ENCODE results near the gene TRIM14. TPM values are rescaled to one million over a fixed set of nuclear protein-coding genes. Genes with fewer than 3 reads are reported as not detected.

Gene TRIM14
- total and polyA plus RNA-seq, 2 donors (not counting 1 experiment from before 2014, with no cell fraction given): 22.5 to 23.9 TPM

DNA sequence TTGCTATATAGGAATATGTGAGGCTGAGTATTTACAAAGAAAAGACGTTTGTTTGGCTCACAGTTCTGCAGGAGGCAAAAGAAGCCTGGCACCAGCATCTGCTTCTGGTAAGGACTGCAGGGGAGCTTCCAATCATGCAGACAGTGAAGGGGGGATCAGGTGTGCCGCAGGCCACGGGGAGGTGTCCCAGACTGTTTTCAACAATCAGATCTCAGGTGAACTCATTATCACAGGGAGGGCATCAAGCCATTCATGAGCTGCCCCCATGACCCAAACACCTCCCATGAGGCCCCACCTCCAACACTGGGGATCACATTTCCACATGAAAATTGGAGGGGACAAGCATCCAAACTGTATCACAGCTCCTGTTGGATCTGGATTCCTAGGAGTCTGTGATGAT lies 30.4 kb upstream of the TRIM14 start:
- no peak for ATAC-seq (ENCODE audit: low read depth)
- Histone ChIP-seq H4K20me1 (ENCODE audit: control insufficient read depth, insufficient read depth, low read length, poor library complexity, severe bottlenecking) (no peaks in the 10 kb centered on the region), H3K4me2 (replicated peaks; ENCODE audit: low read depth, low read length, poor library complexity, severe bottlenecking) (no peak overlapping the region), H3K27ac (ENCODE audit: low read length in 2 of 2) (no peak overlapping the region), H3K9me3 (ENCODE audit: control extremely low read depth in 1 of 3, control insufficient read depth in 2 of 3, insufficient read depth in 1 of 3, low read length in 2 of 3) (no peaks in the 10 kb centered on the region), H3K79me2 (ENCODE audit: control insufficient read depth, insufficient read depth, low read length) (no peaks in the 10 kb centered on the region), H3K4me3 (ENCODE audit: control extremely low read depth in 1 of 5, extremely low read depth in 1 of 5, insufficient read depth in 1 of 5, low read depth in 2 of 5, low read length in 4 of 5) (no peak overlapping the region), H3K4me1 (ENCODE audit: control insufficient read depth in 2 of 2, insufficient read depth in 2 of 2, low read length in 2 of 2) (peaks cover 9 to 11% of the 10 kb centered on the region in 2 donors), H3K27me3 (replicated peaks in 1 of 4; ENCODE audit: control extremely low read depth in 1 of 4, control insufficient read depth in 3 of 4, insufficient read depth in 4 of 4, low read length in 3 of 4) (no peaks in the 10 kb centered on the region), H3K9ac (ENCODE audit: low read length) (no peak overlapping the region), H2AFZ (ENCODE audit: insufficient read depth, low read depth, low read length, poor library complexity, severe bottlenecking) (no peak overlapping the region), H3K36me3 (replicated peaks in 1 of 2; ENCODE audit: control extremely low read depth in 1 of 2, control insufficient read depth in 1 of 2, extremely low read depth in 1 of 2, insufficient read depth in 2 of 2, low read length in 1 of 2) (no peaks in the 10 kb centered on the region)
- Mint-ChIP-seq H3K4me3 (no peak overlapping the region), H3K27ac (no peak overlapping the region), H3K9me3 (ENCODE audit: insufficient read depth) (no peaks in the 10 kb centered on the region), H3K4me1 (peaks cover 8% of the 10 kb centered on the region), H3K27me3 (no peaks in the 10 kb centered on the region)
- ChIA-PET CTCF (no interaction called here), POLR2A (no interaction called here)
- TF ChIP-seq, protein P1, sequence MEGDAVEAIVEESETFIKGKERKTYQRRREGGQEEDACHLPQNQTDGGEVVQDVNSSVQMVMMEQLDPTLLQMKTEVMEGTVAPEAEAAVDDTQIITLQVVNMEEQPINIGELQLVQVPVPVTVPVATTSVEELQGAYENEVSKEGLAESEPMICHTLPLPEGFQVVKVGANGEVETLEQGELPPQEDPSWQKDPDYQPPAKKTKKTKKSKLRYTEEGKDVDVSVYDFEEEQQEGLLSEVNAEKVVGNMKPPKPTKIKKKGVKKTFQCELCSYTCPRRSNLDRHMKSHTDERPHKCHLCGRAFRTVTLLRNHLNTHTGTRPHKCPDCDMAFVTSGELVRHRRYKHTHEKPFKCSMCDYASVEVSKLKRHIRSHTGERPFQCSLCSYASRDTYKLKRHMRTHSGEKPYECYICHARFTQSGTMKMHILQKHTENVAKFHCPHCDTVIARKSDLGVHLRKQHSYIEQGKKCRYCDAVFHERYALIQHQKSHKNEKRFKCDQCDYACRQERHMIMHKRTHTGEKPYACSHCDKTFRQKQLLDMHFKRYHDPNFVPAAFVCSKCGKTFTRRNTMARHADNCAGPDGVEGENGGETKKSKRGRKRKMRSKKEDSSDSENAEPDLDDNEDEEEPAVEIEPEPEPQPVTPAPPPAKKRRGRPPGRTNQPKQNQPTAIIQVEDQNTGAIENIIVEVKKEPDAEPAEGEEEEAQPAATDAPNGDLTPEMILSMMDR (IDR thresholded peaks at IDR 0.05): no peak
- TF ChIP-seq EZH2 (IDR thresholded peaks at IDR 0.05; ENCODE audit: borderline replicate concordance, insufficient read depth, low read depth, low read length, poor library complexity, severe bottlenecking): no peak
- intact Hi-C loops (cut with micrococcal nuclease): no loop called here
- no peak for DNase-seq
- 84% methylated on average over 2 of the region's 3 CpGs for WGBS (ENCODE audit: insufficient coverage)

DNA sequence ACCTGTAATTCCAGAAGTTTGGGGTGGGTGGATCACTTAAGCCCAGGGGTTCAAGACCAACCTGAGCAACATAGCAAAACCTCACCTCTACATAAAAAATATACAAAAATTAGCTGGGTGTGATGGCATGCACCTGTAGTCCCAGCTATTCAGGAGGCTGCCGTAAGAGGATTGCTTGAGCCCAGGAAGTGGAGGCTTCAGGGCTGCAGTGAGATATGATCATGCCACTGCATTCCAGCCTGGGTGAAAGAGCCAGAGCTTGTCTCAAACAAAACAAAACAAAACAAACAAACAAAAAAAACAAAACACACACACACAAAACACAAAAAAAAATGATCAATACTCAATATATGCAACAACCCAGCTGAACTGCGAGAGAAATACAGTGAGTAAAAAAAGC lies 29.5 kb upstream of the TRIM14 start:
- Mint-ChIP-seq H3K4me3 (no peak overlapping the region), H3K27ac (no peak overlapping the region), H3K4me1 (peaks cover 8% of the 10 kb centered on the region), H3K27me3 (no peaks in the 10 kb centered on the region), H3K9me3 (ENCODE audit: insufficient read depth) (no peaks in the 10 kb centered on the region)
- TF ChIP-seq EZH2 (IDR thresholded peaks at IDR 0.05; ENCODE audit: borderline replicate concordance, insufficient read depth, low read depth, low read length, poor library complexity, severe bottlenecking): no peak
- TF ChIP-seq, protein P1 (IDR thresholded peaks at IDR 0.05): no peak
- Histone ChIP-seq H3K9ac (ENCODE audit: low read length) (no peak overlapping the region), H4K20me1 (ENCODE audit: control insufficient read depth, insufficient read depth, low read length, poor library complexity, severe bottlenecking) (no peaks in the 10 kb centered on the region), H3K36me3 (replicated peaks in 1 of 2; ENCODE audit: control extremely low read depth in 1 of 2, control insufficient read depth in 1 of 2, extremely low read depth in 1 of 2, insufficient read depth in 2 of 2, low read length in 1 of 2) (no peaks in the 10 kb centered on the region), H3K4me1 (ENCODE audit: control insufficient read depth in 2 of 2, insufficient read depth in 2 of 2, low read length in 2 of 2) (peaks cover 9 to 11% of the 10 kb centered on the region in 2 donors), H3K4me3 (ENCODE audit: control extremely low read depth in 1 of 5, extremely low read depth in 1 of 5, insufficient read depth in 1 of 5, low read depth in 2 of 5, low read length in 4 of 5) (no peak overlapping the region), H2AFZ (ENCODE audit: insufficient read depth, low read depth, low read length, poor library complexity, severe bottlenecking) (no peak overlapping the region), H3K4me2 (replicated peaks; ENCODE audit: low read depth, low read length, poor library complexity, severe bottlenecking) (no peak overlapping the region), H3K27me3 (replicated peaks in 1 of 4; ENCODE audit: control extremely low read depth in 1 of 4, control insufficient read depth in 3 of 4, insufficient read depth in 4 of 4, low read length in 3 of 4) (no peaks in the 10 kb centered on the region), H3K9me3 (ENCODE audit: control extremely low read depth in 1 of 3, control insufficient read depth in 2 of 3, insufficient read depth in 1 of 3, low read length in 2 of 3) (no peaks in the 10 kb centered on the region), H3K79me2 (ENCODE audit: control insufficient read depth, insufficient read depth, low read length) (no peaks in the 10 kb centered on the region), H3K27ac (ENCODE audit: low read length in 2 of 2) (no peak overlapping the region)
- DNase-seq (no peak), ATAC-seq (ENCODE audit: low read depth) (no peak)
- ChIA-PET CTCF (interaction anchor here (0.6 kb wide), 1 partner anchor 127 kb away, joined by 4 read pairs; no protein-coding TSS in a partner anchor), POLR2A (no interaction called here)
- intact Hi-C loops (cut with micrococcal nuclease): no loop called here
- 100% methylated on average over 1 of the region's 2 CpGs for WGBS (ENCODE audit: insufficient coverage)

Data from B cell (primary cell).